ENCODE data around the gene CYCS.
A peak's percentile ranks its signal among the peaks of the same experiment; 100 is the strongest.
"Not testable (repeated sequence)": the region's sequence is repeated elsewhere in the genome, so short reads cannot be mapped to it uniquely, and the experiment has no call there.

The CYCS gene

DNA sequence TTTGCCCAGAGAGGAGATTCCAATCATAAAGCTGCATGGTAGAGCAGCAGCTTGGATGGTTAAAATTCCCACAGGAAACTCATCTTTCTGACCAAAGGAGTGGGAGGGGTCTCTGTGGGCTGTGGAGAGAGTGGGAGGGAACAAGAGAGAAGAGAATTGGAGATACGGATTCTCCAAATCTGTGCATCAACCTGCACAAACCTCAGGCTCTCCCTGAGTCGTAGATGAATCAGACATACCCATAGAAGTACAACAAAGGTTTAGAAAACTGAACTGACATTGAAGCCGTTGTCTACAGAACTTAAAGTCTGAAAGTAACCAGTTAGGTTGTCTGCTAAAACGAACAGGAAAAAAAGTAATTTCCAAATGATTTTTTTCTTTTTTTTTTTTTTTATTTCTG lies 41.9 kb downstream of the CYCS start:
- Histone ChIP-seq H3K4me2 (ENCODE audit: low read length) (no peak overlapping the region), H3K18ac (ENCODE audit: low read length) (no peak overlapping the region), H3K14ac (ENCODE audit: low read length) (no peak overlapping the region), H3K79me1 (ENCODE audit: low read length) (no peaks in the 10 kb centered on the region), H2BK5ac (ENCODE audit: low read depth, low read length, poor library complexity) (no peak overlapping the region), H2BK12ac (ENCODE audit: low read length) (no peak overlapping the region), H2AFZ (ENCODE audit: insufficient read depth, low read length, poor library complexity) (no peak overlapping the region), H3K4me1 (ENCODE audit: control insufficient read depth in 1 of 2, insufficient read depth in 2 of 2, low read length in 2 of 2) (no peaks in the 10 kb centered on the region), H3K79me2 (ENCODE audit: control insufficient read depth, insufficient read depth, low read length, poor library complexity) (no peaks in the 10 kb centered on the region), H3K9me3 (ENCODE audit: insufficient read depth, low read depth, low read length) (no peaks in the 10 kb centered on the region), H3K23ac (ENCODE audit: low read length) (no peak overlapping the region), H3K27me3 (ENCODE audit: insufficient read depth, low read length) (no peaks in the 10 kb centered on the region), H4K12ac (ENCODE audit: low read depth, low read length) (no peak overlapping the region), H3K36me3 (ENCODE audit: control insufficient read depth in 1 of 2, insufficient read depth in 2 of 2, low read length in 2 of 2) (no peaks in the 10 kb centered on the region), H4K8ac (ENCODE audit: low read depth, low read length) (no peak overlapping the region), H3K4me3 (ENCODE audit: low read depth, low read length) (no peak overlapping the region), H2BK120ac (ENCODE audit: insufficient read depth, low read length, poor library complexity) (no peak overlapping the region), H3K27ac (ENCODE audit: low read depth, low read length) (no peak overlapping the region), H2AK5ac (ENCODE audit: low read length) (no peak overlapping the region), H3K4ac (ENCODE audit: low read depth, low read length) (no peak overlapping the region), H3K9ac (ENCODE audit: low read length) (no peak overlapping the region), H4K91ac (ENCODE audit: low read depth, low read length) (no peak overlapping the region)
- WGBS (ENCODE audit: extremely low coverage, insufficient coverage, insufficient read length): no CpG with 5 or more reads among the region's 4 CpGs
- no peak for DNase-seq

DNA sequence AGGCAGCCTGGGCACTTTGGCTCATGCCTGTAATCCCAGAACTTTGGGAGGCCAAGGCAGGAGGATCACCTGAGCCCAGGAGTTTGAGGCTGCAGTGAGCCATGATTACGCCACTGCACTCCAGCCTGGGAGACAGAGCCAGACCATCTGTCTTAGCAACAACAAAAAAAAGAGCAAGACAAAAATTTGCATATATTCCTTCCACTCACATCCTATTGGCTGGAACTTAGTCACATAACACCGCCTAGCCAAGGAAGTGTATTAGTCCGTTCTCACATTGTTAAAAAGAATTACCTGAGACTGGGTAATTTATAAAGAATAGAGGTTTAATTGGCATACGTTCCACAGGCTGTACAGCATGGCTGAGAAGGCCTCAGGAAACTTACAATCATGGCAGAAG lies 43.0 kb downstream of the CYCS start:
- not testable (repeated sequence) for H2AFZ ChIP-seq (ENCODE audit: insufficient read depth, low read length, poor library complexity); DNase-seq; H3K4ac ChIP-seq (ENCODE audit: low read depth, low read length); H3K4me1 ChIP-seq (ENCODE audit: control insufficient read depth in 1 of 2, insufficient read depth in 2 of 2, low read length in 2 of 2); H3K79me1 ChIP-seq (ENCODE audit: low read length); H3K18ac ChIP-seq (ENCODE audit: low read length); H3K36me3 ChIP-seq (ENCODE audit: control insufficient read depth in 1 of 2, insufficient read depth in 2 of 2, low read length in 2 of 2); H3K27ac ChIP-seq (ENCODE audit: low read depth, low read length); H3K14ac ChIP-seq (ENCODE audit: low read length); H4K12ac ChIP-seq (ENCODE audit: low read depth, low read length); H3K27me3 ChIP-seq (ENCODE audit: insufficient read depth, low read length); H3K4me3 ChIP-seq (ENCODE audit: low read depth, low read length); H3K9me3 ChIP-seq (ENCODE audit: insufficient read depth, low read depth, low read length); H3K4me2 ChIP-seq (ENCODE audit: low read length); H2BK12ac ChIP-seq (ENCODE audit: low read length); H2BK5ac ChIP-seq (ENCODE audit: low read depth, low read length, poor library complexity); H4K8ac ChIP-seq (ENCODE audit: low read depth, low read length); H3K23ac ChIP-seq (ENCODE audit: low read length); H4K91ac ChIP-seq (ENCODE audit: low read depth, low read length); H2BK120ac ChIP-seq (ENCODE audit: insufficient read depth, low read length, poor library complexity); H2AK5ac ChIP-seq (ENCODE audit: low read length); H3K79me2 ChIP-seq (ENCODE audit: control insufficient read depth, insufficient read depth, low read length, poor library complexity); H3K9ac ChIP-seq (ENCODE audit: low read length)
- no CpG with 5 or more reads among the region's 4 CpGs for WGBS (ENCODE audit: extremely low coverage, insufficient coverage, insufficient read length)

DNA sequence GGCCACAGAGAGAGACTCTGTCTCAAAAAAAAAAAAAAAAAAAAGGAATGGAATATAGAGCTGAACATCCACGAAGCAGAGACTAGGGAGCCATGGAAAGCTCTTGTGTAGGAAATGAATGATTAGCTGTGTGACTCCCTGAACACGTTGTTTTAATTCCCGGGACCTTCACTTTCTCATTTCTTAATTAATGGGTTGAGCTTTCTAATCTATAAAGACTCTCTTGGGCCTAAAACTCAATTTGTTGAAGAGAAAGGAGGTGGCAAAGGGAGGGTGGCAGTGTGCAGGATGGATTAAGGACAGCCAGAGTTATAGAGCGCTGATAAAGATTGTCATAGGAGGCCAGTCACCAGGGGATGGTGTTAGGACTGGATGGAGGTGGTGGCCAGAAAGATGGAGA lies 48.0 kb downstream of the CYCS start:
- WGBS (ENCODE audit: extremely low coverage, insufficient coverage, insufficient read length): no CpG with 5 or more reads among the region's 4 CpGs

DNA sequence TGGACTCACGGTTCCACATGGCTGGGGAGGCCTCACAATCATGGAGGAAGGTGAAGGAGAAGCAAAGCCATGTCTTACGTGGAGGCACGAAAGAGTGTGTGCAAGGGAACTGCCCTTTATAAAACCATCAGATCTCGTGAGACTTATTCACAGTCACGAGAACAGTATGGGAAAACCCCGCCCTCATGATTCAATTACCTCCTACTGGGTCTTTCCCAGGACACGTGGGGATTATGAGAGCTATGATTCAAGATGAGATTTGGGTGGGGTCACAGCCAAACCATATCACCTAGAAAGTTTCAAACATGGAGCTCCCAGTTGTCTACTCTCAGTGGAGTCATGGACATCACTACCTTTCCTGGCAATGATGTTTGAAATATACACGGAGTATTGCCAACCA lies 49.6 kb downstream of the CYCS start:
- no peak for DNase-seq
- no peak overlapping the region for H3K14ac ChIP-seq (ENCODE audit: low read length)
- H2AFZ ChIP-seq (ENCODE audit: insufficient read depth, low read length, poor library complexity): no peak overlapping the region
- H2BK120ac ChIP-seq (ENCODE audit: insufficient read depth, low read length, poor library complexity): no peak overlapping the region
- H3K27ac ChIP-seq (ENCODE audit: low read depth, low read length): no peak overlapping the region
- no peaks in the 10 kb centered on the region for H3K27me3 ChIP-seq (ENCODE audit: insufficient read depth, low read length)
- no CpG with 5 or more reads among the region's 8 CpGs for WGBS (ENCODE audit: extremely low coverage, insufficient coverage, insufficient read length)
- no peaks in the 10 kb centered on the region for H3K79me2 ChIP-seq (ENCODE audit: control insufficient read depth, insufficient read depth, low read length, poor library complexity)
- no peak overlapping the region for H4K91ac ChIP-seq (ENCODE audit: low read depth, low read length)
- H3K18ac ChIP-seq (ENCODE audit: low read length): no peak overlapping the region
- no peak overlapping the region for H4K12ac ChIP-seq (ENCODE audit: low read depth, low read length)
- no peak overlapping the region for H2BK5ac ChIP-seq (ENCODE audit: low read depth, low read length, poor library complexity)
- no peak overlapping the region for H2AK5ac ChIP-seq (ENCODE audit: low read length)
- no peaks in the 10 kb centered on the region for H3K79me1 ChIP-seq (ENCODE audit: low read length)
- no peak overlapping the region for H2BK12ac ChIP-seq (ENCODE audit: low read length)
- H3K36me3 ChIP-seq (ENCODE audit: control insufficient read depth in 1 of 2, insufficient read depth in 2 of 2, low read length in 2 of 2): no peaks in the 10 kb centered on the region
- H4K8ac ChIP-seq (ENCODE audit: low read depth, low read length): no peak overlapping the region
- H3K4me3 ChIP-seq (ENCODE audit: low read depth, low read length): no peak overlapping the region
- no peak overlapping the region for H3K9ac ChIP-seq (ENCODE audit: low read length)
- no peak overlapping the region for H3K23ac ChIP-seq (ENCODE audit: low read length)
- no peak overlapping the region for H3K4me2 ChIP-seq (ENCODE audit: low read length)
- H3K9me3 ChIP-seq (ENCODE audit: insufficient read depth, low read depth, low read length): no peaks in the 10 kb centered on the region
- H3K4me1 ChIP-seq (ENCODE audit: control insufficient read depth in 1 of 2, insufficient read depth in 2 of 2, low read length in 2 of 2): no peaks in the 10 kb centered on the region
- H3K4ac ChIP-seq (ENCODE audit: low read depth, low read length): no peak overlapping the region

More for the DNA sequence above, 48.0 kb downstream of the CYCS start:
- no peak overlapping the region for H4K12ac ChIP-seq (ENCODE audit: low read depth, low read length)
- no peak overlapping the region for H3K4ac ChIP-seq (ENCODE audit: low read depth, low read length)
- no peak overlapping the region for H4K8ac ChIP-seq (ENCODE audit: low read depth, low read length)
- DNase-seq: no peak
- H2BK120ac ChIP-seq (ENCODE audit: insufficient read depth, low read length, poor library complexity): no peak overlapping the region
- H3K9me3 ChIP-seq (ENCODE audit: insufficient read depth, low read depth, low read length): no peaks in the 10 kb centered on the region
- no peak overlapping the region for H2AK5ac ChIP-seq (ENCODE audit: low read length)
- no peak overlapping the region for H3K4me3 ChIP-seq (ENCODE audit: low read depth, low read length)
- no peak overlapping the region for H4K91ac ChIP-seq (ENCODE audit: low read depth, low read length)
- H3K79me1 ChIP-seq (ENCODE audit: low read length): no peaks in the 10 kb centered on the region
- no peak overlapping the region for H3K27ac ChIP-seq (ENCODE audit: low read depth, low read length)
- H2AFZ ChIP-seq (ENCODE audit: insufficient read depth, low read length, poor library complexity): no peak overlapping the region
- H3K9ac ChIP-seq (ENCODE audit: low read length): peak overlapping the region; percentile 53
- no peak overlapping the region for H3K14ac ChIP-seq (ENCODE audit: low read length)
- H3K4me2 ChIP-seq (ENCODE audit: low read length): no peak overlapping the region
- H3K79me2 ChIP-seq (ENCODE audit: control insufficient read depth, insufficient read depth, low read length, poor library complexity): no peaks in the 10 kb centered on the region
- no peaks in the 10 kb centered on the region for H3K36me3 ChIP-seq (ENCODE audit: control insufficient read depth in 1 of 2, insufficient read depth in 2 of 2, low read length in 2 of 2)
- H2BK5ac ChIP-seq (ENCODE audit: low read depth, low read length, poor library complexity): no peak overlapping the region
- no peak overlapping the region for H3K23ac ChIP-seq (ENCODE audit: low read length)
- H3K18ac ChIP-seq (ENCODE audit: low read length): no peak overlapping the region
- no peak overlapping the region for H2BK12ac ChIP-seq (ENCODE audit: low read length)
- H3K27me3 ChIP-seq (ENCODE audit: insufficient read depth, low read length): no peaks in the 10 kb centered on the region
- H3K4me1 ChIP-seq (ENCODE audit: control insufficient read depth in 1 of 2, insufficient read depth in 2 of 2, low read length in 2 of 2): no peaks in the 10 kb centered on the region
